ENCODE results near the gene ZNF486.
"Not testable (repeated sequence)": the region's sequence is repeated elsewhere in the genome, so short reads cannot be mapped to it uniquely, and the experiment has no call there.

Gene ZNF486

GRCh38 chr19:20235156-20235555, 68.1 kb downstream of the ZNF486 start:
- no peak for DNase-seq

DNA sequence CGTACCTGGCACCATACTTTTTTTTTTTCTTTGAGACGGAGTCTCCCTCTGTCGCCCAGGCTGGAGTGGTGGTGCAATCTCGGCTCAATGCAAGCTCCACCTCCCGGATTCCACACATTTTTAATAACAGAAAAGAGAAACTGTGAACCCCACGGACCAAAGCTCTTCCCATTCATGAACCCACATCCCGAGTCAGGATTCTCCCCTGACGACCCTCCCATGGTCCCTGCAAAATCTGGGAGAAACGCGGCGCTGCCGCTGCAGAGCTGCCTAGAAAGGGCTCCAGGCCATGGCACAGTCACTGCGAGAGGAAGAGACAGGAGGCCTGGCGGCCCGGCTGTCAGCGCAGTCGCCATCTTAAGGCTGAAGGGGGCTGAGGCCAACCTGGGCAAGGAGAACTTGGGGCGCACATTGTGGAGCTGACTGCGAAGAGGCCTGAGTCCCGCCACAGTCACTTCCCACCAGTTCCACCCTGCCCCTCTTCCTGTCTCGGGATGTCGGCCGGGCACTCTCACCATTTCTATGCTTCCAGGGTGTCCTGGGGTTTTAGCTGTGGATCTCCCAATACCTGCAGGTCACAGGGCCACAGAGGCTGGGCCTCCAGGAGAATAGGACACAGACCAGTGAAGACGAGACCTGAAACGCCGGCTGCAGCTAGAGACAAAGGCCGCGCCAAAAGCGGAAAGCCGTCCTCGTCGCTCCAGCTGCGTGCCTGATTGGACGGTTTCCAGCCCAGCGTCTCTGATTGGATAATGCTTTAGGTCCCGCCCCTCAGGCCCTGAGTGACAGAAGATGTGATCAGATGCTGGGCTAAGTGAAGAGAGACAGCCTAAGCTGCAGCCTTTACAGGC, 71.0 kb downstream of the ZNF486 start:
- no peak for DNase-seq

- no peak for DNase-seq
These were observed 76.6 kb downstream of the ZNF486 start for GRCh38 chr19:20243629-20244028.

DNA sequence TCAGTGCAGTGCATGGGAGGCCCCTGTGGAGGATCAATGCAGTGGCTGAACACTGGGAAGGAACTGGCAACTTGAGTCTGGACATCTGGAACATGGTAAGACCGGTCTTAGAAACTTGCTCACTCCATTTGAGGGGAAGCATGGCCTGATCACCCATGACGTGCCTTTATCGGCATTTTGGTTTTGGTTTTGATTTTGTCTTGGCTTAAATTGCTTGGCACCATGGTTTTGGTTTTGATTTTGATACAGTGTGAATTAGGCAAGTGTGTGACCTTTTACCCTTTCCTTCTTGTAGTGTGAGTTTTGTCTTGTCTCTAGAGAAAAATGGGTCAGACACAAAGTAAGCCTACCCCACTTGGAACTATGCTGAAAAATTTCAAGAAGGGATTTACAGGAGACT, 77.3 kb downstream of the ZNF486 start:
- DNase-seq, result no peak

DNA sequence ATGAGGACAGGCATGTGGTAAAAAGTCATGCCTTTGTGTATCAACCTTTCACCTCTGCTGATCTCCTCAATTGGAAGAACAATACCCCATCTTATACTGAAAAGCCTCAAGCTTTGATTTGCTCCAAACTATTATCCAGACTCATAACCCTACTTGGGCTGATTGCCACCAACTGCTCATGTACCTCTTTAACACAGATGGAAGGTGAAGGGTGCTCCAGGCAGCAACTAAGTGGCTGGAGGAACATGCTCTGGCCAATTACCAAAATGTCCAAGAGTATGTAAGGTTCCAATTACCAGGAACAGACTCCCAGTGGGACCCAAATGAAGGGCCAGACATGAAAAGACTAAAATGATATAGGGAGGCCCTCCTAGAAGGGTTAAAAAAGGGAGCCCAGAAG, 78.3 kb downstream of the ZNF486 start:
- no peak for DNase-seq

- DNase-seq, result peak in 1 of 2 experiments; percentile 1
These were observed 80.1 kb downstream of the ZNF486 start for GRCh38 chr19:20247016-20247683.

- DNase-seq, result not testable (repeated sequence)
These were observed 81.2 kb downstream of the ZNF486 start for GRCh38 chr19:20248258-20248657.

All from Kasumi-1 (cell line).